Peyer's patch (tissue), 4 donors: Measurements from ENCODE around the gene SFTPB. TPM values are rescaled to one million over a fixed set of nuclear protein-coding genes. Genes with fewer than 3 reads are reported as not detected.
"Not testable (repeated sequence)": the region's sequence is repeated elsewhere in the genome, so short reads cannot be mapped to it uniquely, and the experiment has no call there.

Source experiments
- DNase-seq, 3 donors: peaks; one replicate each; pipeline ENCODE4 v3.0.0-alpha.2; 2017 to 2019
- H3K27ac ChIP-seq, 4 donors: fragments of 200-600 bp; sonication (generic); one replicate each; pipeline ENCODE4 v1.5.1; 2016 to 2019
- H3K27me3 ChIP-seq, 2 donors: fragments of 200-600 bp; sonication (generic); one replicate each; pipeline ENCODE4 v1.5.1; 2019
- H3K36me3 ChIP-seq, 3 donors: fragments of 200-600 bp; sonication (generic); one replicate each; pipeline ENCODE4 v1.5.1; 2016 to 2019
- H3K4me1 ChIP-seq, 4 donors: fragments of 200-600 bp; sonication (generic); one replicate each; pipeline ENCODE4 v1.5.1; 2016 to 2019
- H3K4me3 ChIP-seq, 4 donors: fragments of 200-600 bp; sonication (generic); 1 replicate in 3 of 4; 2 replicates in 1 of 4; pipeline ENCODE4 v1.5.1; 2016 to 2019; ENCODE audit warnings: mild to moderate bottlenecking in 1 of 4
- H3K9me3 ChIP-seq, 4 donors: fragments of 200-600 bp; sonication (generic); one replicate each; pipeline ENCODE4 v1.5.1; 2016 to 2019; ENCODE audit warnings: mild to moderate bottlenecking in 1 of 4
- CTCF ChIP-seq, 6 experiments: fragments of 450-650 bp in 4 of 6; fragments of 200-600 bp in 2 of 6; sonication (generic) in 1 of 6; IDR thresholded peaks; one replicate each; pipeline ENCODE4 v1.5.1; 2017 to 2019; ENCODE audit warnings: antibody characterized with exemption in 6 of 6, mild to moderate bottlenecking in 3 of 6, moderate library complexity in 1 of 6
- POLR2A ChIP-seq, 2 donors: fragments of 450-650 bp; IDR thresholded peaks; one replicate each; pipeline ENCODE4 v1.5.1; 2017; ENCODE audit warnings: antibody characterized with exemption in 2 of 2, mild to moderate bottlenecking in 2 of 2, moderate library complexity in 2 of 2
- total RNA-seq, 4 donors: library from RNA; depleted of rRNA; stranded (reverse); fragments of >200 nt; gene quantifications; one replicate each; pipeline ENCODE4 v1.1.0, GENCODE V29; 2016

SFTPB gene
- total RNA-seq, 4 donors from 2014 or later: 1.7 TPM; not detected in 3

GRCh38 chr2:85674417-85674816 lies 6.4 kb upstream of the SFTPB start:
- DNase-seq: no peak
- H3K4me3 ChIP-seq: no peak overlapping the region
- H3K36me3 ChIP-seq: no peaks in the 10 kb centered on the region
- no peak for TF ChIP-seq CTCF (IDR thresholded peaks at IDR 0.05)
- TF ChIP-seq POLR2A (IDR thresholded peaks at IDR 0.05): no peak
- no peaks in the 10 kb centered on the region for H3K27me3 ChIP-seq
- no peaks in the 10 kb centered on the region for H3K9me3 ChIP-seq
- no peak overlapping the region for H3K27ac ChIP-seq
- H3K4me1 ChIP-seq: peaks cover 0 to 6% (median 2%) of the 10 kb centered on the region in 4 donors

- DNase-seq: no peak
- TF ChIP-seq POLR2A (IDR thresholded peaks at IDR 0.05): no peak
- no peak for TF ChIP-seq CTCF (IDR thresholded peaks at IDR 0.05)
- no peak overlapping the region for H3K4me3 ChIP-seq
- H3K27ac ChIP-seq: no peak overlapping the region
- no peaks in the 10 kb centered on the region for H3K36me3 ChIP-seq
- peaks cover 0 to 2% (median 0%) of the 10 kb centered on the region in 4 donors for H3K4me1 ChIP-seq
- H3K27me3 ChIP-seq: no peaks in the 10 kb centered on the region
- H3K9me3 ChIP-seq: no peaks in the 10 kb centered on the region
Observed at GRCh38 chr2:85673716-85674375, 5.8 kb upstream of the SFTPB start.

GRCh38 chr2:85672456-85672855 lies 4.5 kb upstream of the SFTPB start:
- no peaks in the 10 kb centered on the region for H3K9me3 ChIP-seq
- no peak overlapping the region for H3K4me3 ChIP-seq
- H3K36me3 ChIP-seq: no peaks in the 10 kb centered on the region
- no peak for TF ChIP-seq POLR2A (IDR thresholded peaks at IDR 0.05)
- no peak for TF ChIP-seq CTCF (IDR thresholded peaks at IDR 0.05)
- DNase-seq: peak in 1 of 3 donors; percentile 41
- no peaks in the 10 kb centered on the region for H3K4me1 ChIP-seq
- H3K27ac ChIP-seq: peak overlapping the region in 1 of 4 donors; percentile 46
- no peaks in the 10 kb centered on the region for H3K27me3 ChIP-seq

GRCh38 chr2:85670416-85670815 lies 2.4 kb upstream of the SFTPB start:
- DNase-seq: peak in 1 of 3 donors; percentile 34

GRCh38 chr2:85669549-85669948 lies 1.6 kb upstream of the SFTPB start:
- TF ChIP-seq POLR2A (IDR thresholded peaks at IDR 0.05): no peak
- no peak for TF ChIP-seq CTCF (IDR thresholded peaks at IDR 0.05)
- peak in 1 of 3 donors; percentile 28 for DNase-seq

More at GRCh38 chr2:85670416-85670815, 2.4 kb upstream of the SFTPB start:
- not testable (repeated sequence) for H3K4me1 ChIP-seq, H3K4me3 ChIP-seq, H3K27me3 ChIP-seq, H3K27ac ChIP-seq, H3K9me3 ChIP-seq, H3K36me3 ChIP-seq

GRCh38 chr2:85668857-85669142 lies 801 bp upstream of the SFTPB start:
- Histone ChIP-seq H3K4me3 (no peak overlapping the region), H3K27me3 (no peaks in the 10 kb centered on the region), H3K36me3 (no peaks in the 10 kb centered on the region), H3K27ac (no peak overlapping the region), H3K9me3 (no peaks in the 10 kb centered on the region), H3K4me1 (no peaks in the 10 kb centered on the region)
- TF ChIP-seq CTCF (IDR thresholded peaks at IDR 0.05) (no peak), POLR2A (IDR thresholded peaks at IDR 0.05) (no peak)
- no peak for DNase-seq

More at GRCh38 chr2:85669549-85669948, 1.6 kb upstream of the SFTPB start:
- no peak overlapping the region for H3K27ac ChIP-seq
- no peaks in the 10 kb centered on the region for H3K4me1 ChIP-seq
- no peaks in the 10 kb centered on the region for H3K27me3 ChIP-seq
- no peaks in the 10 kb centered on the region for H3K36me3 ChIP-seq
- no peaks in the 10 kb centered on the region for H3K9me3 ChIP-seq
- no peak overlapping the region for H3K4me3 ChIP-seq
